HepG2 (cell line): ENCODE results near the gene NANOG. TPM values are rescaled to one million over a fixed set of nuclear protein-coding genes. Genes with fewer than 3 reads are reported as not detected.
"Not testable (repeated sequence)": the region's sequence is repeated elsewhere in the genome, so short reads cannot be mapped to it uniquely, and the experiment has no call there.

ENCODE experiments used
- ATAC-seq: fragments of 200-7000 bp; cut with Tn5 transposase; 3 replicates; pipeline ENCODE4 v1.9.1; 2020; ENCODE audit warnings: mild to moderate bottlenecking, moderate library complexity
- BruUV-seq: library from RNA; stranded (reverse); fragments of 400-500 nt; replicated peaks from 2 replicates; lab custom pipeline; 2021; lab: Mats Ljungman, UMichigan
- CTCF ChIA-PET: fragments of 300-600 bp; formaldehyde crosslinking; extraction: SDS; loops from one replicate; lab custom pipeline; 2021; ENCODE audit warnings: low total read pairs, inconsistent platforms, low intra/inter-chr PET ratio; lab: Yijun Ruan, JAX
- POLR2A ChIA-PET: fragments of 350-600 bp; sonication (Branson Sonifier 250); formaldehyde crosslinking; loops from one replicate; lab custom pipeline; 2020; ENCODE audit warnings: antibody characterized with exemption, inconsistent platforms; lab: Yijun Ruan, JAX
- DNase-seq: peaks from one replicate; pipeline ENCODE4 v3.0.0-alpha.2; 2015; ENCODE audit warnings: low spot score
- FAIRE-seq: peaks from 3 replicates; lab custom pipeline; 2011; peaks lifted over from hg19 to GRCh38; lab: Jason Lieb, UNC
- H2AFZ ChIP-seq: one replicate; pipeline ENCODE4 v1.6.1; 2011; ENCODE audit warnings: low read length, inconsistent platforms
- H3K27ac ChIP-seq: fragments of 300-600 bp; 3 replicates; pipeline ENCODE4 v1.8.0; 2011; ENCODE audit warnings: mixed run types, mild to moderate bottlenecking, mixed read lengths, low read length, inconsistent platforms; ENCODE audit not compliant: insufficient read depth; ENCODE audit errors: extremely low read length
- H3K27me3 ChIP-seq, 2 experiments: fragments of 200-600 bp in 1 of 2; 2 replicates in 1 of 2; 3 replicates in 1 of 2; pipeline versions ENCODE4 v1.6.0 to v1.8.0; 2011; ENCODE audit warnings: low read length in 2 of 2, mild to moderate bottlenecking in 2 of 2, moderate library complexity in 2 of 2, inconsistent platforms in 1 of 2; ENCODE audit not compliant: insufficient read depth in 2 of 2, control insufficient read depth in 1 of 2
- H3K36me3 ChIP-seq, 2 experiments: fragments of 200-600 bp in 1 of 2; replicated peaks in 1 of 2; 2 replicates in 1 of 2; 3 replicates in 1 of 2; pipeline versions ENCODE4 v1.5.1 to v1.8.0; 2011; ENCODE audit warnings: low read length in 2 of 2, inconsistent platforms in 1 of 2; ENCODE audit not compliant: insufficient read depth in 2 of 2, control insufficient read depth in 1 of 2
- H3K4me1 ChIP-seq: 2 replicates; pipeline ENCODE4 v1.5.1; 2012; ENCODE audit warnings: low read length, inconsistent platforms; ENCODE audit not compliant: insufficient read depth
- H3K4me2 ChIP-seq: 2 replicates; pipeline ENCODE4 v1.6.0; 2011; ENCODE audit warnings: low read depth, low read length, inconsistent platforms
- H3K4me3 ChIP-seq, 3 experiments: fragments of 200-600 bp in 1 of 3; sonication (generic), shearing (Covaris generic) in 1 of 3; replicated peaks in 1 of 3; 2 replicates each; pipeline ENCODE4 v1.5.1; 2011 to 2016; ENCODE audit warnings: low read length in 3 of 3, inconsistent platforms in 2 of 3, low read depth in 2 of 3, mild to moderate bottlenecking in 2 of 3, control low read depth in 1 of 3, mixed read lengths in 1 of 3; ENCODE audit not compliant: insufficient read depth in 1 of 3
- H3K79me2 ChIP-seq: one replicate; pipeline ENCODE4 v1.6.1; 2011; ENCODE audit warnings: low read length, inconsistent platforms; ENCODE audit not compliant: insufficient read depth
- H3K9ac ChIP-seq: 2 replicates; pipeline ENCODE4 v1.6.0; 2011; ENCODE audit warnings: mild to moderate bottlenecking, low read depth, low read length, inconsistent platforms; ENCODE audit not compliant: insufficient read depth
- H3K9me3 ChIP-seq: 2 replicates; pipeline ENCODE4 v1.5.1; 2012; ENCODE audit warnings: mild to moderate bottlenecking, low read length
- H4K20me1 ChIP-seq: 2 replicates; pipeline ENCODE4 v1.6.0; 2011; ENCODE audit warnings: inconsistent platforms, mild to moderate bottlenecking, low read length, moderate library complexity; ENCODE audit not compliant: insufficient read depth
- NR3C1 ChIP-seq: sonication (generic); formaldehyde crosslinking; IDR thresholded peaks from 2 replicates; pipeline ENCODE4 v1.4.0; 2020; ENCODE audit warnings: missing genetic modification reagents
- ZNF343 ChIP-seq: sonication (generic); formaldehyde crosslinking; IDR thresholded peaks from 2 replicates; pipeline ENCODE4 v1.4.0; 2020; ENCODE audit warnings: mild to moderate bottlenecking, missing genetic modification reagents
- ZNF614 ChIP-seq: IDR thresholded peaks from 2 replicates; pipeline ENCODE4 v1.6.1; 2018; ENCODE audit warnings: missing biosample characterization, missing genetic modification reagents, inconsistent platforms, borderline replicate concordance
- WGBS: methylation state at CpG from one replicate; pipeline ENCODE4 v1.1.6; 2017; ENCODE audit warnings: low lambda C conversion rate; 5-methylcytosine and 5-hydroxymethylcytosine counted together
- in situ Hi-C: cut with HindIII; loops from 2 replicates; pipeline ENCODE4 v1.10.0; 2017; ENCODE audit warnings: low pct_unique_long_range_greater_than_20kb; ENCODE audit not compliant: extremely low pct_ligation_motif_present
- intact Hi-C: fragments of 100-400 bp; cut with micrococcal nuclease; formaldehyde crosslinking; loops from one replicate; pipeline ENCODE4 v1.10.0; 2022; ENCODE audit not compliant: unreplicated experiment
- polyA plus RNA-seq, 8 experiments: library from polyadenylated mRNA; depleted of rRNA in 3 of 8; stranded (reverse) in 7 of 8; unstranded in 1 of 8; fragments of >200 nt; fragmentation: Illumina TruSeq in 4 of 8; extraction: Trizol in 4 of 8; gene quantifications; 2 replicates each; pipeline versions ENCODE4 v1.2.1 to v1.2.3, GENCODE V29; 2011 to 2016; ENCODE audit warnings: low read depth in 4 of 8, missing spikeins in 1 of 8, mixed read lengths in 1 of 8; ENCODE audit not compliant: insufficient read depth in 1 of 8
- total RNA-seq, 5 experiments: library from RNA; depleted of rRNA; stranded (reverse); fragments of >200 nt; fragmentation: Illumina TruSeq; extraction: Trizol; gene quantifications; 2 replicates each; pipeline ENCODE4 v1.2.3, GENCODE V29; 2016; ENCODE audit warnings: low read depth in 1 of 5

Gene NANOG
- total and polyA plus RNA-seq, 2 of the 13 experiments (the other 11 are each of a cell fraction or from before 2014, with no cell fraction given): 0.04 to 0.24 TPM

GRCh38 chr12:7837366-7837765 is 48.2 kb downstream of the NANOG start:
- H3K4me3 ChIP-seq: no peak overlapping the region
- no peak overlapping the region for H2AFZ ChIP-seq
- FAIRE-seq: no peak
- H3K27ac ChIP-seq: no peak overlapping the region
- BruUV-seq: no TSS peak
- no peak for DNase-seq
- no peak overlapping the region for H3K9ac ChIP-seq
- no peak overlapping the region for H3K4me2 ChIP-seq
- no peaks in the 10 kb centered on the region for H3K36me3 ChIP-seq
- no peaks in the 10 kb centered on the region for H3K27me3 ChIP-seq
- CTCF ChIA-PET: no interaction called here
- in situ Hi-C loops: no loop called here
- TF ChIP-seq NR3C1 (CRISPR knock-in tag) (no peak), ZNF343 (CRISPR knock-in tag) (no peak), ZNF614 (CRISPR knock-in tag) (no peak)
- TF ChIP-seq, all 625 proteins: peak for 0
- Histone ChIP-seq H3K4me1 (peaks cover 38% of the 10 kb centered on the region), H3K9me3 (no peaks in the 10 kb centered on the region), H4K20me1 (no peaks in the 10 kb centered on the region), H3K79me2 (no peaks in the 10 kb centered on the region)
- ATAC-seq: no peak
- intact Hi-C loops: no loop called here
- POLR2A ChIA-PET: interaction anchor here (0.8 kb wide), 1 partner anchor 9 kb away, joined by 3 read pairs; no protein-coding TSS in a partner anchor
- WGBS: 88% methylated on average over 6 of the region's 6 CpGs

- 90% methylated on average over 9 of the region's 10 CpGs for WGBS
- CTCF ChIA-PET, H3K79me2 ChIP-seq, DNase-seq, H3K36me3 ChIP-seq, H2AFZ ChIP-seq, H3K27ac ChIP-seq, H3K9me3 ChIP-seq, H3K27me3 ChIP-seq, FAIRE-seq, BruUV-seq, H4K20me1 ChIP-seq, POLR2A ChIA-PET, intact Hi-C loops, ATAC-seq, H3K4me3 ChIP-seq, in situ Hi-C loops, H3K9ac ChIP-seq, H3K4me2 ChIP-seq: not testable (repeated sequence)
- peaks cover 20% of the 10 kb centered on the region for H3K4me1 ChIP-seq
These were observed 50.0 kb downstream of the NANOG start for GRCh38 chr12:7839226-7839625.

- H3K27me3 ChIP-seq, BruUV-seq, ATAC-seq, H2AFZ ChIP-seq, H3K4me3 ChIP-seq, in situ Hi-C loops, H3K9me3 ChIP-seq, CTCF ChIA-PET, FAIRE-seq, H3K27ac ChIP-seq, DNase-seq, H3K79me2 ChIP-seq, H3K4me2 ChIP-seq, H3K9ac ChIP-seq, H3K36me3 ChIP-seq, intact Hi-C loops, H4K20me1 ChIP-seq: not testable (repeated sequence)
- peaks cover 13% of the 10 kb centered on the region for H3K4me1 ChIP-seq
- POLR2A ChIA-PET: interaction anchor here (0.7 kb wide), 1 partner anchor 194 kb away, joined by 6 read pairs; no protein-coding TSS in a partner anchor
- 87% methylated on average over 7 of the region's 7 CpGs for WGBS
These were observed 50.6 kb downstream of the NANOG start for GRCh38 chr12:7839848-7840247.

GRCh38 chr12:7842444-7842843 is 53.2 kb downstream of the NANOG start:
- H4K20me1 ChIP-seq, intact Hi-C loops, H3K79me2 ChIP-seq, POLR2A ChIA-PET, H3K9ac ChIP-seq, in situ Hi-C loops, DNase-seq, H3K4me3 ChIP-seq, H2AFZ ChIP-seq, CTCF ChIA-PET, H3K4me2 ChIP-seq, FAIRE-seq, ATAC-seq, H3K27me3 ChIP-seq, H3K36me3 ChIP-seq, H3K27ac ChIP-seq, BruUV-seq, H3K9me3 ChIP-seq: not testable (repeated sequence)
- peaks cover 10% of the 10 kb centered on the region; the same call in 1 of the 2 replicates for H3K4me1 ChIP-seq
- 97% methylated on average over 9 of the region's 9 CpGs for whole genome bisulfite sequencing
